ENCODE results near the gene SLC25A33.
A peak's percentile ranks its signal among the peaks of the same experiment; 100 is the strongest.
"Not testable (repeated sequence)": the region's sequence is repeated elsewhere in the genome, so short reads cannot be mapped to it uniquely, and the experiment has no call there.

Gene SLC25A33

GRCh38 chr1:9539829-9540550 lies 725 bp downstream of the SLC25A33 start:
- peak; percentile 25 for DNase-seq (ENCODE audit: low read depth)

GRCh38 chr1:9542430-9542829 lies 3.2 kb downstream of the SLC25A33 start:
- no peak for DNase-seq (ENCODE audit: low read depth)

- DNase-seq (ENCODE audit: low read depth) = no peak
Measured at GRCh38 chr1:9544926-9545325, 5.7 kb downstream of the SLC25A33 start.

- no peak for DNase-seq (ENCODE audit: low read depth)
Measured at GRCh38 chr1:9549955-9550546, 10.8 kb downstream of the SLC25A33 start.

GRCh38 chr1:9551984-9552383 lies 12.7 kb downstream of the SLC25A33 start:
- DNase-seq (ENCODE audit: low read depth) = no peak

- DNase-seq (ENCODE audit: low read depth) = no peak
Measured at GRCh38 chr1:9553736-9554144, 14.5 kb downstream of the SLC25A33 start.

- no peak for DNase-seq (ENCODE audit: low read depth)
Measured at GRCh38 chr1:9555942-9556341, 16.7 kb downstream of the SLC25A33 start.

GRCh38 chr1:9557624-9558023 lies 18.4 kb downstream of the SLC25A33 start:
- no peak for DNase-seq (ENCODE audit: low read depth)

- no peak for DNase-seq (ENCODE audit: low read depth)
Measured at GRCh38 chr1:9558271-9558945, 19.1 kb downstream of the SLC25A33 start.

GRCh38 chr1:9558946-9559545 lies 19.8 kb downstream of the SLC25A33 start:
- DNase-seq (ENCODE audit: low read depth) = no peak

GRCh38 chr1:9559673-9560072 lies 20.4 kb downstream of the SLC25A33 start:
- DNase-seq (ENCODE audit: low read depth) = no peak

GRCh38 chr1:9560090-9560489 lies 20.8 kb downstream of the SLC25A33 start:
- DNase-seq (ENCODE audit: low read depth) = not testable (repeated sequence)

- DNase-seq (ENCODE audit: low read depth) = no peak
Measured at GRCh38 chr1:9561429-9561828, 22.2 kb downstream of the SLC25A33 start.

- DNase-seq (ENCODE audit: low read depth) = no peak
Measured at GRCh38 chr1:9569267-9569666, 30.0 kb downstream of the SLC25A33 start.

GRCh38 chr1:9570886-9571529 lies 31.7 kb downstream of the SLC25A33 start:
- DNase-seq (ENCODE audit: low read depth) = not testable (repeated sequence)

GRCh38 chr1:9573723-9574122 lies 34.5 kb downstream of the SLC25A33 start:
- no peak for DNase-seq (ENCODE audit: low read depth)

GRCh38 chr1:9575486-9575885 lies 36.2 kb downstream of the SLC25A33 start:
- DNase-seq (ENCODE audit: low read depth) = no peak

GRCh38 chr1:9576903-9577302 lies 37.6 kb downstream of the SLC25A33 start:
- no peak for DNase-seq (ENCODE audit: low read depth)

GRCh38 chr1:9577423-9577822 lies 38.2 kb downstream of the SLC25A33 start:
- DNase-seq (ENCODE audit: low read depth) = no peak

GRCh38 chr1:9580942-9581341 lies 41.7 kb downstream of the SLC25A33 start:
- no peak for DNase-seq (ENCODE audit: low read depth)

- no peak for DNase-seq (ENCODE audit: low read depth)
Measured at GRCh38 chr1:9586147-9586766, 47.0 kb downstream of the SLC25A33 start.

All from stimulated activated CD8-positive, alpha-beta memory T cell treated with anti-CD3 and anti-CD28 coated beads, Interleukin-15, amount 100 ng/mL, for 24 hours (primary cell).